Activated CD8-positive, alpha-beta memory T cell treated with anti-CD3 and anti-CD28 coated beads for 48 hours (primary cell): ENCODE data around the gene KHSRP.
A peak's percentile ranks its signal among the peaks of the same experiment; 100 is the strongest.

Experiments used
- DNase-seq, 3 experiments: peaks; one replicate each; pipeline ENCODE4 v3.0.0-alpha.2; 2020; ENCODE audit warnings: low read depth in 2 of 3, low spot score in 2 of 3

Gene KHSRP, protein sequence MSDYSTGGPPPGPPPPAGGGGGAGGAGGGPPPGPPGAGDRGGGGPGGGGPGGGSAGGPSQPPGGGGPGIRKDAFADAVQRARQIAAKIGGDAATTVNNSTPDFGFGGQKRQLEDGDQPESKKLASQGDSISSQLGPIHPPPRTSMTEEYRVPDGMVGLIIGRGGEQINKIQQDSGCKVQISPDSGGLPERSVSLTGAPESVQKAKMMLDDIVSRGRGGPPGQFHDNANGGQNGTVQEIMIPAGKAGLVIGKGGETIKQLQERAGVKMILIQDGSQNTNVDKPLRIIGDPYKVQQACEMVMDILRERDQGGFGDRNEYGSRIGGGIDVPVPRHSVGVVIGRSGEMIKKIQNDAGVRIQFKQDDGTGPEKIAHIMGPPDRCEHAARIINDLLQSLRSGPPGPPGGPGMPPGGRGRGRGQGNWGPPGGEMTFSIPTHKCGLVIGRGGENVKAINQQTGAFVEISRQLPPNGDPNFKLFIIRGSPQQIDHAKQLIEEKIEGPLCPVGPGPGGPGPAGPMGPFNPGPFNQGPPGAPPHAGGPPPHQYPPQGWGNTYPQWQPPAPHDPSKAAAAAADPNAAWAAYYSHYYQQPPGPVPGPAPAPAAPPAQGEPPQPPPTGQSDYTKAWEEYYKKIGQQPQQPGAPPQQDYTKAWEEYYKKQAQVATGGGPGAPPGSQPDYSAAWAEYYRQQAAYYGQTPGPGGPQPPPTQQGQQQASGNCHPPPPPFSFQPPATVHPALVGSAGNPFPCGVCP

DNA sequence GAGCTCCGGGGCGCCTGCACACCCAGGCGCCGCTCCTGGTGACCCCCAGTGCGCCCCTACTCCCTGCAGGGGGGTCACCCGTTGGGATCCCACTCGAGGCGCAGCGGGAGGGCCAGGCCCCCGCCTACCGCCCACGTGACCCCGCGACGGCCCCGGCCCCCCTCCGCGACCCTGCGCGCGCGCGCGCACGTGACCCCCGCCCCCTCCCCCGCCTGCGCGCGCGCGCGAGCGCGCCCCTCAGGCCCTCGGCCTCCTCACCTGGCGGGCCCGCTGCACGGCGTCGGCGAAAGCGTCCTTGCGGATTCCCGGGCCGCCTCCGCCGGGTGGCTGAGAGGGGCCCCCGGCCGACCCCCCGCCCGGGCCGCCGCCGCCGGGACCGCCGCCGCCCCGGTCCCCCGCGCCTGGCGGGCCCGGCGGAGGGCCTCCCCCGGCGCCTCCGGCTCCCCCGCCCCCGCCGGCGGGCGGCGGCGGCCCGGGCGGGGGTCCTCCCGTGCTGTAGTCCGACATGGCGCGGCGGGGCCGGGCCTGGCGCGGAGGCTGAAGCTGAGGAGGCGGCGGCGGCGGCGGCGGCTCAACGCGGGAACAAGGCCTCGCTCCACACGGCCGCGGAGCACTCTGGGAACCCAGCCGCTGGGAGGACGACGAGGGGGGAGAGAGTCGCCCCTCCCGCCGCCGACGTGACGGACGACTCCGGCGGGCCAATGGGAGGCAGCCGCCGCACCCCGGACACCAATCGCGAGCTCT lies at the start of gene KHSRP:
Gene KHSRP (minus strand): TSS at position 617 of the 744 bp plus-strand sequence. CDS start 110 bp downstream, at position 507.
- no peak for DNase-seq

DNA sequence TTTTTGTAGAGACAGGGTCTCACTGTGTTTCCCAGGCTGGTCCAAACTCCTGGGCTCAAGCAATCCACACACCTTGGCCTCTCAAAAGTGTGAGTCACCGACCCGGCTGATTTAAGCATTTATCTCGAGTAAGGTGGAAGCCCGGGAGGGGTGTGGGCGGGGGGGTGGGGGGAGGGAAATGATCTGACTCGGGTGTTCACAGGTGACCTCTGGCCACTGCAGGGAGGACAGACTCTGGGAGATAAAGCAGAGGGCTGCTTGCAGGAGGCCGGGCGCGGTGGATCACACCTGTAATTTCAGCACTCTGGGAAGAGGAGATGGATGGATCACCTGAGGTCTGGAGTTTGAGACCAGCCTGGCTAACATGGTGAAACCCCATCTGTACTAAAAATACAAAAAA lies 49.0 kb upstream of the KHSRP start:
- no peak for DNase-seq

- no peak for DNase-seq
Measured at GRCh38 chr19:6472713-6473112, 48.1 kb upstream of the KHSRP start.

DNA sequence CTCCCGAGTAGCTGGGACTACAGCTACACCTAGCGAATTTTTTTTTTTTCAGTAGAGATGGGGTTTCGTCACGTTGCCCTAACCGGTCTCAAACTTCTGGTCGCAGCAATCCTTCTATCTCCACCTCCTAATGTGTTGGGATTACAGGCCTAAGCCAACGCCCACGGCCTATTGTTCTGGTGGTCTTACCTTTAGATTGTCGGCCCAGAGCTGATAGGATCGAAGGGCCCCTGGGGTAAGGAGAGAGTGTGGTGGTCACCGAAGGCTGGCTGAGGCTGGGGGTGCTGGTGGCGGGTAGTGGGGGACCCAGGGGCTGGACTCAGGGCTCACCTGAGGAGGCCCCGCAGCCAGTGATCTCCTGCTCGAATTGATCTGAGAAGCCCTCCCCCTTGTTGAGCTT lies 46.5 kb upstream of the KHSRP start:
- DNase-seq, result no peak

DNA sequence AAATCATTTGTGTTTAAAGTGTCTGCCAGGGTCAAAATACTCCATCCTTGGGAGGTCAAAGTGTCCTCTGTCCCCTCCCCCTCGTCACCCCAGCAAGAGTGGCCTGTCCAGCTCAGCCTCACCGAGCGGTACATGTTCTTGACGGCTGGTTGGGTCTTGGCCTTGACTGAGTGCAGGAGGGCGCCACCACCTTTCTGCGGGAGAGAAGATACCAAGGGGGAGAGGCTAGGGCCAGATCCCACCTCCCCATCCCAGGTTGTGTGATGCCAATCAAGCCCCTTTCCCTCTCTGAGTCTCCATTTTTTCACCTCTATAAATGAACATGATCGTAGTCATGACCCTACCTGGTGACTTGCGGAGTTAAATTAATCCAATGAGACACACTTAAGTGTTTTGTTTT lies 45.6 kb upstream of the KHSRP start:
- DNase-seq, result no peak

- no peak for DNase-seq
Measured at GRCh38 chr19:6467384-6467783, 42.8 kb upstream of the KHSRP start.

- DNase-seq, result no peak
Measured at GRCh38 chr19:6466526-6467248, 42.1 kb upstream of the KHSRP start.

GRCh38 chr19:6465663-6466062 lies 41.1 kb upstream of the KHSRP start:
- no peak for DNase-seq

GRCh38 chr19:6465006-6465405 lies 40.4 kb upstream of the KHSRP start:
- no peak for DNase-seq

- no peak for DNase-seq
Measured at GRCh38 chr19:6464070-6464873, 39.7 kb upstream of the KHSRP start, which contains the start of gene CRB3. TSS of gene CRB3 (plus strand) at chr19:6464271. CDS start at chr19:6464702, 431 bp downstream.

- peak; percentile 91 to 92 (median 92) for DNase-seq
Measured at GRCh38 chr19:6460099-6460884, 35.7 kb upstream of the KHSRP start.

DNA sequence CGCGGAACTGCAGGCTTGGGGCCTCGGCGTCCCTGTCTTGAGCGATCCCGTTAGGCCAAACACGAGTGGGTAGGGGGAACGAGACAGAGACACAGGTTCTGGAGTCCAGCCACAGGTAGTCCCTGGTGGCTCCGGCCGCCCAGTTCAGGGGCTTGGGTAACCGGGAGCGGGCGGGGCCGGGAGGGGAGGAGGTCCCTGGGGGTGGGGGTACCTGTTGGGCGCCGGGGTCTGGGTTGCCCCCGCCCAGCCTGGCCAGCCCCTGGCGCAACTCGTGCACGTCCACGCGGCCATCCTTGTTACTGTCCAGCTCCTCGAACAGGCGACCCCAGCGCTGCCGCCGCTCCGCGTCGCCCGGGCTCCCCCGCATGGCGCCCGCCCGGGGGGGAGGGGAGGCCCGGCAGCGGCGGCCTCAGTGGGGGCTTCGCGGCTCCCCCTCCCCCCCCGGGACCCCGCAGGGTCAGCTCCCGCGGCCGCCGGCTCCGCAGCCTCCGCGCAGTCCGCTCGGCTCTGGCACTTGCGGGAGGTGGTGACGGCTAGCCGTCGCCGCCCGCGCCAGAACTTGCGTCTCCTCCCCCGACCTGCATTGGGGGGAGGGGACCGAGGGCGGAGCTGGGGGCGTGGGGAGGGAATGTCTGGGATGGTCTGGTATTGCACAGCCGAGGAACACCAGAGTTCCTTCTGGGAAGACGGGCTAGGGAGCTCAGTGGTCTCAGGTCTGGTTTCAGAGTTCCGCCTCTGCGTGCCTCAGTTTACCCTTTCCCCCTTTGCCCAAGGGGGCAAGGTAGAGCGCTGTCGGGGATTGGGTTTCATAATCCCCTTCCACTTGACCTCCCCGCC lies 34.9 kb upstream of the KHSRP start, which contains the start of gene SLC25A23:
Gene SLC25A23 (minus strand): TSS at position 531 of the 837 bp plus-strand sequence. CDS start 164 bp downstream, at position 367.
- DNase-seq, result peak; percentile 32 to 40 (median 33)

GRCh38 chr19:6458695-6459261 lies 34.2 kb upstream of the KHSRP start:
- no peak for DNase-seq

DNA sequence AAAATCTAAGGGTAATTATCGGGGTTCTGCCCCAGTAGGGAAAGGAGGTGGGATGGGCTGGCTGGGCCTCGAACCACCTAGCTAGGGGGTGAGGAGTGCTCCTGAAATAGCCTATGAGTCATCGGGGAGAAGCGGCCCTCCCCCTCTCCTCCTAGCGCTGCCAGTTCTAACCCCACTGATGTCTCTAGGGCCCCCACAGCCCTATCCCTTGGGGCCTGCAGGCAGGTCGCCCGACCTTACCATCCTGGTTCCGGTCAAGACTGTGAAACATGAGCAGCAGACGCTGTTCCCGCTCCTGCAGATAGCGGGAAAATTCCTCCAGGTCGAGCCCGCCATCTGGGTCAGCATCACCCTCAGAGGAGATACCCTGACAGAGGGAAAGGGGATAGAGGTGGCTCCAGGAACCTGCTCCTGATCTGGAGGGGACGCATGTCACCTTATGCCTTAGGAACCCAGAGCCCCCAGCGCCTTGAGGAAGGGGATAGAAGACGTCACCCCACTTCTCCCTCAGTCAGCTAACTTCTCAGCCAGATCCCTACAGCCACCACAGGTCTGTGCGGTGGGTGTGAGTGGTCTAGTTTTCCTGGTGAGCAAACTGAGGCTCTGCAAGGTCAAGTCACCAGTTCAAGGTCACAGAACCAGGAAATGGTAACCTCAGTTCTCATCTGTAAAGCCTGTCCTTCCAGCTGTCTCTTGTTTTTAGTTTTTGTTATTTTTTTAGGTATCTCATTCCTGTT lies 33.5 kb upstream of the KHSRP start:
- no peak for DNase-seq

GRCh38 chr19:6455924-6456323 lies 31.3 kb upstream of the KHSRP start:
- no peak for DNase-seq

- no peak for DNase-seq
Measured at GRCh38 chr19:6453951-6454565, 29.4 kb upstream of the KHSRP start.

- no peak for DNase-seq
Measured at GRCh38 chr19:6452899-6453298, 28.3 kb upstream of the KHSRP start.
